Activated CD8-positive, alpha-beta T cell treated with anti-CD3 and anti-CD28 coated beads for 36 hours (primary cell): ENCODE results near the gene ISG20. TPM values are rescaled to one million over a fixed set of nuclear protein-coding genes. Genes with fewer than 3 reads are reported as not detected.

ENCODE experiments used
- ATAC-seq: fragments of 200-7000 bp; cut with Tn5 transposase; one replicate; pipeline ENCODE4 v1.10.0; 2021; ENCODE audit warnings: mild to moderate bottlenecking, moderate library complexity
- CTCF ChIA-PET: fragments of 350-600 bp; sonication (Branson Sonifier 250); formaldehyde crosslinking; loops from one replicate; lab custom pipeline; 2021; ENCODE audit warnings: antibody characterized with exemption; lab: Charles Lee
- POLR2A ChIA-PET: fragments of 350-600 bp; sonication (Branson Sonifier 250); formaldehyde crosslinking; loops from one replicate; lab custom pipeline; 2021; ENCODE audit warnings: antibody characterized with exemption; lab: Charles Lee
- DNase-seq: peaks from one replicate; pipeline ENCODE4 v3.0.0-alpha.2; 2020
- H3K27ac Mint-ChIP-seq: one replicate; pipeline ENCODE4 v1.8.0; 2021; ENCODE audit warnings: mild to moderate bottlenecking, mixed read lengths
- H3K27me3 Mint-ChIP-seq: one replicate; pipeline ENCODE4 v1.8.0; 2021; ENCODE audit warnings: mixed read lengths
- H3K36me3 Mint-ChIP-seq: one replicate; pipeline ENCODE4 v1.8.0; 2021; ENCODE audit warnings: low read depth, mixed read lengths
- H3K4me1 Mint-ChIP-seq: one replicate; pipeline ENCODE4 v1.8.0; 2021; ENCODE audit warnings: low read depth, mixed read lengths
- H3K4me3 Mint-ChIP-seq: one replicate; pipeline ENCODE4 v1.8.0; 2021; ENCODE audit warnings: mild to moderate bottlenecking, moderate library complexity, mixed read lengths
- H3K9me3 Mint-ChIP-seq: one replicate; pipeline ENCODE4 v1.8.0; 2021; ENCODE audit warnings: mixed read lengths
- intact Hi-C: fragments of 100-400 bp; cut with micrococcal nuclease; formaldehyde crosslinking; loops from one replicate; pipeline ENCODE4 v1.10.0; 2022
- total RNA-seq, 2 experiments: library from RNA; stranded (reverse); gene quantifications; one replicate each; pipeline ENCODE4 v1.2.3, GENCODE V29; 2021
- TF ChIP-seq, protein P1 (sequence below): fragments of 200-600 bp; IDR thresholded peaks from one replicate; pipeline ENCODE4 v1.8.0; 2022; ENCODE audit warnings: antibody characterized with exemption, mild to moderate bottlenecking

ISG20 gene
- total RNA-seq, 2 experiments from 2014 or later: 75.1 to 82.8 TPM

DNA sequence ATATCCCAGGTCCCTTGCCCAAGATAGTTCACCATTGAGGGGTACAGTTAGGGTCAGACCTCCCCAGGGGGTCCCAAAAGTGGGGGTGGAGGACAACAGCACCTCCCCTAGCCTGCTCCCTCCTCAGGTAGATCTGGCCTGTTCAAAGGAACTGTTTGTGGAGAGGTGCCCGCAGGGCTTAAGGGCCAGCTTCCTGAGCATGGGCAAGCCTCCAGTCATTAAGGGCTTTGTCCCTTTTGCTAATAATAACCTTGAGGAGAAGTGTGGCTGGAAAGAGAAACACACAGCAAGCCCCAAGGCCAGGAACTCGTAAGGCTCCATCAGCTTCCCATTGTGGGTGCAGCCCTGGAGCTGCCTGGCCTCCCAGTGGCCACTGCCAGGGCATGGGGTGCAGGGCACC lies 47.4 kb downstream of the ISG20 start:
- no peak overlapping the region for H3K27ac Mint-ChIP-seq
- CTCF ChIA-PET: no interaction called here
- H3K4me1 Mint-ChIP-seq: no peaks in the 10 kb centered on the region
- H3K9me3 Mint-ChIP-seq: no peaks in the 10 kb centered on the region
- ATAC-seq (no peak), DNase-seq (no peak)
- no peaks in the 10 kb centered on the region for H3K36me3 Mint-ChIP-seq
- POLR2A ChIA-PET: no interaction called here
- H3K4me3 Mint-ChIP-seq: no peak overlapping the region
- H3K27me3 Mint-ChIP-seq: peaks cover 3% of the 10 kb centered on the region
- intact Hi-C loops: no loop called here
- TF ChIP-seq, protein P1, sequence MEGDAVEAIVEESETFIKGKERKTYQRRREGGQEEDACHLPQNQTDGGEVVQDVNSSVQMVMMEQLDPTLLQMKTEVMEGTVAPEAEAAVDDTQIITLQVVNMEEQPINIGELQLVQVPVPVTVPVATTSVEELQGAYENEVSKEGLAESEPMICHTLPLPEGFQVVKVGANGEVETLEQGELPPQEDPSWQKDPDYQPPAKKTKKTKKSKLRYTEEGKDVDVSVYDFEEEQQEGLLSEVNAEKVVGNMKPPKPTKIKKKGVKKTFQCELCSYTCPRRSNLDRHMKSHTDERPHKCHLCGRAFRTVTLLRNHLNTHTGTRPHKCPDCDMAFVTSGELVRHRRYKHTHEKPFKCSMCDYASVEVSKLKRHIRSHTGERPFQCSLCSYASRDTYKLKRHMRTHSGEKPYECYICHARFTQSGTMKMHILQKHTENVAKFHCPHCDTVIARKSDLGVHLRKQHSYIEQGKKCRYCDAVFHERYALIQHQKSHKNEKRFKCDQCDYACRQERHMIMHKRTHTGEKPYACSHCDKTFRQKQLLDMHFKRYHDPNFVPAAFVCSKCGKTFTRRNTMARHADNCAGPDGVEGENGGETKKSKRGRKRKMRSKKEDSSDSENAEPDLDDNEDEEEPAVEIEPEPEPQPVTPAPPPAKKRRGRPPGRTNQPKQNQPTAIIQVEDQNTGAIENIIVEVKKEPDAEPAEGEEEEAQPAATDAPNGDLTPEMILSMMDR: no peak

DNA sequence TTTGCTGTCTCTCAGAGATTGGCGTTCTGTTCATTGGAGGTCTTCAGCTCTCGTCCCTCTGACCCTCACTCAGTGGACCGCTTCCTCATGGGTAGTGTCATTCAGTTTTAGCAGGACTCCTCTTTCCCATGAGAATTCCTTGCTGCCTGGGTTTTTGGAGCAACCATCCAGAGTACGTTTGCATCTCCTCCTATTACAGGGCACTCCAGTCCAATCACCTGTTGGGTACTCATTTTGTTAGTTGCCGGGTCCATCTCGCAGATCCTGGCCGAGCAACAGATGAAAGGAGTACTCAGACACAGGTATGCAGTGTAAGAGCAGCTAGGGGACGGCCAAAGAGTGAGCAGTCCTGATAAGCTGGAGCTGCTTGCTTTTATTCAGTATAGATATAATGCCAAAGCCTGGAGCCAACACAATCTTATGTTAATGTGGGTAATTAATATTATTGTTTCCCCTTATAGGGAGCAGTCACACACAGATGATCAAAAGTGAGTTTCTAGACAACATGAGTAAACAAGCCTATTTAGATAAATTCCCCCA lies 49.6 kb downstream of the ISG20 start:
- intact Hi-C loops: no loop called here
- Mint-ChIP-seq H3K27me3 (peaks cover 3% of the 10 kb centered on the region), H3K4me3 (no peak overlapping the region), H3K9me3 (no peaks in the 10 kb centered on the region), H3K36me3 (no peaks in the 10 kb centered on the region), H3K27ac (no peak overlapping the region), H3K4me1 (no peaks in the 10 kb centered on the region)
- no peak for DNase-seq
- ATAC-seq: no peak
- TF ChIP-seq, protein P1: no peak
- ChIA-PET POLR2A (no interaction called here), CTCF (no interaction called here)

GRCh38 chr15:88690331-88690730 lies 51.5 kb downstream of the ISG20 start:
- intact Hi-C loops: no loop called here
- ChIA-PET CTCF (no interaction called here), POLR2A (no interaction called here)
- Mint-ChIP-seq H3K9me3 (no peaks in the 10 kb centered on the region), H3K27me3 (peaks cover 2% of the 10 kb centered on the region), H3K36me3 (no peaks in the 10 kb centered on the region), H3K27ac (no peak overlapping the region), H3K4me3 (no peak overlapping the region), H3K4me1 (no peaks in the 10 kb centered on the region)
- TF ChIP-seq, protein P1: no peak
- DNase-seq (no peak), ATAC-seq (no peak)

DNA sequence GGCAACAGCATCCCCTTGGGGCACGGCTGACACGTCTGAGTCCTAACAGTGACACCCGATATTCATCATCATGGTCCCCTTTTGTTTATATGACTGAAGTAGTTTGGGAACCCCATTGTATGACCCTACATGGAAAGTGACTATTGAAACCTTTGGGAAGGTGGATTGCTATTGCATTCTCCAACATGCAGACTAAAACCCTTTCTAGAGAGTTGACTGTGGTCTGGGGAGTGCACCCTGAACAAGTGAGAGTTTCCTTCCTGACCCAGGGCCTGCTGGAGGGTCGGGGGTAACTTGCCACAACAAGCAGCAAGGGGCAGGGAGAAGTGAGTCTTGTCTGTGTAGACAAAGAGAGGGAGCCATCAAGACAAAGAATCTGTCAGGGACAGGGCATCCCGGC lies 54.4 kb downstream of the ISG20 start:
- ATAC-seq (no peak), DNase-seq (no peak)
- Mint-ChIP-seq H3K27me3 (peaks cover 2% of the 10 kb centered on the region), H3K27ac (no peak overlapping the region), H3K4me3 (no peak overlapping the region), H3K9me3 (no peaks in the 10 kb centered on the region), H3K36me3 (no peaks in the 10 kb centered on the region), H3K4me1 (no peaks in the 10 kb centered on the region)
- intact Hi-C loops: no loop called here
- POLR2A ChIA-PET: no interaction called here
- TF ChIP-seq, protein P1: no peak
- CTCF ChIA-PET: no interaction called here

DNA sequence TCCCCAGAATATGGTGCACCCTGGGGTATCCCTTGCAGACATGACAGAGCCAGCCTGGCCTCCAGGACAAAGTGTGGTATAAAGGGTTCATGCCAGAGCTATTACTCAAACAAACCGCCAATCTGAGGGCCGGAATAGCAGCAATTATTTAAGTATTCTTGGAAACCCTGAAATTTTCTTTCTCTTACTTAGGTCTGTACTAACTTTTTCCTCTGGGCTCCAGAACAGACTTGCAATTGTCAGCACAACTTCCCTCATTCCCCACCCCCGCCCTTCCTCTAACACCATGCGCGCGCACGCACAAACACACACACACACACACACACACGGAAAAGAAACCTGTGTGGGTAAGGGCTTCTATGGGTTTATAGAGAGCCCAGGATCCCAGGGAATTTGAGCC lies 56.3 kb downstream of the ISG20 start:
- TF ChIP-seq, protein P1: no peak
- CTCF ChIA-PET: no interaction called here
- no peaks in the 10 kb centered on the region for H3K36me3 Mint-ChIP-seq
- H3K9me3 Mint-ChIP-seq: no peaks in the 10 kb centered on the region
- DNase-seq: no peak
- intact Hi-C loops: no loop called here
- no peak overlapping the region for H3K27ac Mint-ChIP-seq
- no peaks in the 10 kb centered on the region for H3K4me1 Mint-ChIP-seq
- H3K27me3 Mint-ChIP-seq: no peaks in the 10 kb centered on the region
- no peak for ATAC-seq
- no peak overlapping the region for H3K4me3 Mint-ChIP-seq
- POLR2A ChIA-PET: no interaction called here
